HG03521 (cell line): Measurements from ENCODE around the gene SLC46A1.
"Not testable (repeated sequence)": the region's sequence is repeated elsewhere in the genome, so short reads cannot be mapped to it uniquely, and the experiment has no call there.

Experiments
- ATAC-seq: cut with Tn5 transposase; IDR thresholded peaks from one replicate; pipeline ENCODE4 v1.9.1; 2021; ENCODE audit warnings: mild to moderate bottlenecking, moderate library complexity; ENCODE audit not compliant: unreplicated experiment

Gene SLC46A1

DNA sequence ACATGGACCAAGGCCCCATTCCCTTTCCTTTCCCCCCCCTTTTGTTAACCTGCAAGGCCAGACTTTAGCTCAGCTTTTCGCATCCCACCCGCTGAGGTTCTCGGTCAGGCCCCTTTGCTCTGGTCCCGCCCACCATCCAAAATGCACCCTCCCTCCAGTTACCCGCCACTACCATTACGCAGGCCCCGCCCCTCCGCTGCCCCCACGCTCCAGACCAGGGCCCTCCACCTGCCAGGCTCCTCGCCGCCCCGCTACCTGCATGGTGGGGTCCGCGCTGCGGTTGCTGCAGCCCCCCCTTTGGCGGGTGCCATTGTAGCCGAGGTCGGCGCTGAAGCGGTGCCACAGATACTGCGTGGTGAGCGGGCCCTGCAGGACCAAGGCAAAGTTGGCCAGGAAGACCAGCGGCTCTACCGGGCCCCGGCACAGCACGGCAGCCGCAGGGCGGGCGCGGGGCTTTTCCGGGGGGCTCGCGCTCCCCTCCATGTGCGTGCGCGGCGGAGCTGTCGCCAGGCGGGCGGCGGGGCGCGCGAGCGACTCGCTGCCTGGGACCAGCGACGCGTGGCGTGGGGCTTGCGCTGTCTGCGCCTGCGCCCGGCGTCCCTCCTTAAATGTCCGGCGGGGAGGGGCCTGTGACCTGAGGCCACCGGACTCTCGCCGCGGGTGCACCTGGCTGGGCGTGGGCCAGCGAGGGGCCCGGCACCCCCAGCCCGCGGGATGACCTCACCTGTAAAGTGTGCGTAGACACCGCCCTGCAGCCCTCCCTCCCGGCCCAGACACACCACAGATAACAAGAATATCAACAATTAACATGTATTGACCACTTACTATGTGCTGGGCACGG lies at the start of gene SLC46A1:
Gene SLC46A1 (minus strand): TSS at position 581 of the 841 bp plus-strand sequence. CDS start 98 bp downstream, at position 483.
- ATAC-seq = peak; percentile 49

DNA sequence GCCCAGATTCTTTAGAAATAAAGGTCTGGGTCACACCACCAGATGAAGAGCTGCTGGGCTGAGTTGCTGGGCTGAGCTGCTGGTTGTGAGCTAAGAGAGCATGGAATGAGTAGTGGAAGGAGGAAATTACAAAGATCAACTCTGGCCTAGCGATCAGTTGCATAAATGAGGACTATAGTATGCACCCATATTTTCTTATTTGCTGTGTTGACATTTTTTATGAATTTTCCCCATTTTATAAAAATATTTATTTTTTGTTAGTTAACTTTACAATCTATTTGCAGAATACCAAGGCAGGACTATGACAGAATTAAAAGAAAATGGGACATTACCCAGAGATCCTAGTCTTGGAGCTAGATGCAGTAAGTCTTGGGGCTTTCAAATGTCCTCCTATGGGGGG lies 43.8 kb upstream of the SLC46A1 start:
- ATAC-seq = no peak

DNA sequence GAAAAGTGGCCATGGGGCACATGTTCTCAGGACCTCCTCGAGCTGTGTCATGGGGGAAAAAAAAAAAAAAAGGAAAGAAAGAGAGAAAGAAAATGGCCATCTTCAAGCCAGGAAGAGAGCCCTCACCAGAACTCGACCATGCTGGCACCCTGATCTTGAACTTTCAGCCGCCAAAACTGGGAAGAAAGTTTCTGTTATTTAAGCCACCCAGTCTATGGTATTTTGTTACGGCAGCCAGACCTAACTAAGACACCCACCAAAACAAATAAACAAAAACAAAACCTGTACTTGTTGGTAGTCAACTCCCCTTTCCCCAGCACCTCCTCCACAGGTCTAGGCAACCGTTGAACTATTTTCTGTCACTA lies 41.4 kb upstream of the SLC46A1 start:
- no peak for ATAC-seq

DNA sequence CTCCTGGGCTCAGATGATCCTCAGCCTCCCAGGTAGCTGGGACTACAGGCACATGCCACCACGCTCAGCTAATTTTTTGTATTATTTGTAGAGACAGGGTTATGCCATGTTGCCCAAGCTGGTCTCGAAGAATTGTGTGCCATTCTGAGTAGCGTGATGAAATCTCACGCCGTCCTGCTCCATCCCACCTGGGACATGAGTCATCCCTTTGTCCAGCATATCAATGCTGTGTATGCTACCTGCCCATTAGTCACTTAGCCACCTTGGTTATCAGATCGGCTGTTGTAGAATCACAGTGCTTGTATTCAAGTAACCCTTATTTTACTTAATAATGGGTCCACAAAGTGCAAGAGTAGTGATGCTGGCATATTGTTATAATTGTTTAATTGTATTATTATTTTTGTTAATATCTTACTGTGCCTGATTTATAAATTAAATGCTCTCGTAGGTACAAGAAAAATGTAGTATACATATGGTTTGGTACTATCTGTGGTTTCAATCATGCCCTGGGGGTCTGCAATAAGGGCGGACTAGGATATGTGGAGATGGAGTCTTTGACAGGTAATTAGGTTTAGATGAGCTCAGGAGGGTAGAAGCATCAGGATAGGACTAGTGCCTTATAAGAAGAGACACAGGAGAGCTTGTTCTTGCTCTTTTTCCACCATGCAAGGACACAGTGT lies 40.8 kb upstream of the SLC46A1 start:
- ATAC-seq = no peak

DNA sequence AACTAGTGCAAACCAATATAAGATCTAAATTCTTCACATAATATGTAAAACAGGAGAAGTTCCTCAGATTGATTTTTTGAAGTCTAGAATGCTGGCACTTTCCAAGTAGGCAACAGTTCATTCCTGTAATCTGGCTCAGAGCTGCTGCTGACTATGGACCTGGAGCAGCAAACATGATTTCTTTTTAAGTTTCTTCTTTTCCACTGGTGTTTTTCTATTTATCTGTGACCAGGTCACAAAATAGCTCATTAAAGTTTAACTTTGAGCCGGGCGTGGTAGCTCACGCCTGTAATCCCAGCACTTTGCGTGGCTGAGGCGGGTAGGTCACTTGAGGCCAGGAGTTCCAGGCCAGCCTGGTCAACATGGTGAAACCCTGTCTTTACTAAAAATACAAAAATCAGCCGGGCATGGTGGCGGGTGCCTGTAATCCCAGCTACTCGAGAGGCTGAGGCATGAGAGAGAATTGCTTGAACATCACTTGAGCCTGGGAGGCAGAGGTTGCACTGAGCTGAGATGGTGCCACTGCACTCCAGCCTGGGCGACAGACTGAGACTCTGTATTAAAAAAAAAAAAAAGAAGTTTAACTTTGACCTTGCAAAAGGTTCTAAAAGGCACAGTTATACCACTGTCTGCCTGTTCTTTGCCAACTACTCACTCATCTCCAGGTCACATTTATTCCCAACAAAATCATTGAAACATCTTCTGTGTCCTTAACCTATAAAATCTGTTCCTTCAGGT lies 38.1 kb upstream of the SLC46A1 start:
- ATAC-seq = no peak

DNA sequence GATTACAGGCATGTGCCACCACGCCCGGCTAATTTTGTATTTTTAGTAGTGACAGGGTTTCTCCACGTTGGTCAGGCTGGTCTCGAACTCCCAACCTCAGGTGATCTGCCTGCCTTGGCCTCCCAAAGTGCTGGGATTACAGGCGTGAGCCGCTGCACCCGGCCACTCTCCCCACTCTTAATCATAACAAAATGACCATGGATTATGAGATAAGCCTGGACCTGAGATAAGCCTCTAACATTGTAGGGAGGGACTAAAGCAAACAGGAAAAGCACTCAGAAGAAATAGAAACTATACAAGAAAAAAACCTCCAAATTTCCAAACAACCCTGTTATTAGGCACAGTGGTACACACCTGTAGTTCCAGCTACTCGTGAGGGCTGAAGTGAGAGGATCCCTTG lies 28.3 kb upstream of the SLC46A1 start:
- not testable (repeated sequence) for ATAC-seq

DNA sequence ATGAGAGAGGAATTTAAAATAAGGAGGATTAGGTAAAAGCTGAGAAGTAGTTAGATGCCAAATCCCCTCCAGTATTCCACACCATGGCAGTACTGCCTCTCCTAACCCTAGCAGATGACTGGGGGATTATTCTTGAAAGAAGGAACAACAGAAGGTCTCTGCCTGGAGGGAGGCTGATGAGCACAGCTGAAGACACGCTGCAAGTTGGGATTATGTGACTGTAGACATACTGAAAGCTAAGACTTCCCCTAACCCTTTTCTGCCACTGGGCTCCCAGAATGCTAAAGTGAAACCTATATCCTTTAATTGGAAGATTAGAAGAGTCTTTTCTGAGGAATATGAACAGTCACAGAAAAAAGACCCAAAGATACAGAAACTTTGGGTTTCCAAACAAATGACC lies 27.7 kb upstream of the SLC46A1 start:
- ATAC-seq = no peak

DNA sequence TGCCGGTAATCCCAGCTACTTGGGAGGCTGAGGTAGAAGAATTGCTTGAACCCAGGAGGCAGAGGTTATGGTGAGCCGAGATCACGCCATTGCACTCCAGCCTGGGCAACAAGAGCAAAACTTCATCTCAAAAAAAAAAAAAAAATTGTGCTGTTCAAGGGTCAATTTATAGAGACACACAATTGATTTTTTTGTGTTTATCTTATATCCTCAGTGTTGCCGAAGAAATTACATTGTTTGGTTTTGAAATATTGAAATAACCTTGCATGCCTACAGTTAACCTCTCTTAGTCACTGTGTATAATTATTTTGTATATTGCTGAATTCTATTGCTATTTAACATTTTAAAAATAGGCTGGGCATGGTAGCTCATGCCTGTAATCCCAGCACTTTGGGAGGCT lies 22.0 kb upstream of the SLC46A1 start:
- ATAC-seq = not testable (repeated sequence)

DNA sequence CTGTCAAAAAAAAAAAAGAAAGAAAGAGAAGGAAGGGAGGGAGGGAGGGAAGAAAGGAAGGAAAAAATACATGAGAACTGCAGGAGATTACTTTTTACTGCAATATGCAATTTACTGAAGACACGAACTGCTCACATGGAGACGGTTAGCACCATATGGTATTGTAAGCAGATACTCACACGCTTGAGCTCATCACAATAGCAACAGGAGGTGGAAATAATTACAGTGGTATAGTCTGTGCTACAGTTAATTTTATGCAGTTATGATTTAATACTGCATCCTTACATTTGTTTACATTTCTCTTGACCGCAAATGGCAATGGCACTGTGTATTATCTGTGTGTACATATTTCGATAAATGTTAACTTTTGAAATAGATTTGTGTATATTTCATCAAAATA lies 21.4 kb upstream of the SLC46A1 start:
- ATAC-seq = no peak

DNA sequence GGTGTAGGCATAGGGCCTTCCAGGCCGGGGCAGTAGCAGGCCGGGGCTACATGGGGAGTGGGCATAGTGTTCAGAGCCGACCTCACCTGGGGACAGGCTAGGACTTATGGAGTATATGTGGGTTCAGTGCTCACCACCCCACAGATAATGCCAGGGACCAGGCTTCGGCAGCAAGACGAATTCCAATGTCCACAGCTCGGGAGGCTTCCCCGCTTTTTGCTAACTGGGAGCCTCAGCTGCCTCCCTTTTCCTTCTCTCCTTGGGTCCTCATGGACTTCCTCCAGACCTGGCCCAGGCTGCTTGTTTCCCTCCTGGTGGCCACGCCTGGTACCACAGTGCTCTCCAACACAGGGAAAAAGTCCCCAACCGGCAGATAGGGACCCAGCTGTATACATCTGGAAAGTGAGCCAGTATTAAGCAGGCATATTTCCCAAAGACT lies 20.1 kb upstream of the SLC46A1 start:
- no peak for ATAC-seq

DNA sequence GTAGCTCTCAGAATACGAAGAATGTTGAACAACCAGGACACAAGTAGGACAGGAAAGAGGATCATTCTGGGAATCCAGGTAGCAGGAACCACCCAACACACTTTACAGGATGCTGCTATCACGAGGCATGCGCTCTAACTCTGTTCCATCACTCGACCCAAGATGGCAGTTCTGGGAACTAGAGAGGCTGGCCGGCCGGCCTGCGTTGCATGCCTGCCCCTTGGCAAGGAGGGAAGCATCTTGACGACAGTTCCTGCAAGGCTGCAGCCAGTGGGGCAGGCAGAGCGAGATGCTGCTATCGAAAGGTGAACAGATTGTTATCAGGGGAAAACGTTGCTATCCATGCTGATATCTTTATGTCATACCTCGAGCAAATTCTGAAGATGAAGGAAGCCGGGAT lies 19.2 kb upstream of the SLC46A1 start:
- ATAC-seq = no peak

DNA sequence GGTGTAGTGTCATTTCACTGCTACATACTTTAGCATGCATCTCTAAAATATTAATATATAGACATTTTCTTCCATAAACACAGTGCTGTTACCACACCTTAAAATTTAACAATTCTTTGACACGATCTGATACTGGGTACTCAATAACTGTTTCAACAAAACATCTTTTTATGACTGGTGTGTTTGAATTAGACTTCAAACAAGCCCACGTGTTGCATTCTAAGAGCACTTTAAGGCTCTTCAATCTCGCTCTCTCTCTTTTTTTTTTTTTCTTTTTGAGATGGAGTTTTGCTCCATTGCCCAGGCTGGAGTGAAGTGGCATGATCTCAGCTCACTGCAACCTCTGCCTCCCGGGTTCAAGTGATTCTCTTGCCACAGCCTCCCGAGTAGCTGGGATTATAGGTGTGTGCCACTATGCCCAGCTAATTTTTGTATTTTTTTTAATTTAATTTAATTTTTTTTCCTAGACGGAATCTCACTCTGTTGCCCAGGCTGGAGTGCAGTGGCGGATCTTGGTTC lies 15.8 kb upstream of the SLC46A1 start:
- ATAC-seq = no peak

DNA sequence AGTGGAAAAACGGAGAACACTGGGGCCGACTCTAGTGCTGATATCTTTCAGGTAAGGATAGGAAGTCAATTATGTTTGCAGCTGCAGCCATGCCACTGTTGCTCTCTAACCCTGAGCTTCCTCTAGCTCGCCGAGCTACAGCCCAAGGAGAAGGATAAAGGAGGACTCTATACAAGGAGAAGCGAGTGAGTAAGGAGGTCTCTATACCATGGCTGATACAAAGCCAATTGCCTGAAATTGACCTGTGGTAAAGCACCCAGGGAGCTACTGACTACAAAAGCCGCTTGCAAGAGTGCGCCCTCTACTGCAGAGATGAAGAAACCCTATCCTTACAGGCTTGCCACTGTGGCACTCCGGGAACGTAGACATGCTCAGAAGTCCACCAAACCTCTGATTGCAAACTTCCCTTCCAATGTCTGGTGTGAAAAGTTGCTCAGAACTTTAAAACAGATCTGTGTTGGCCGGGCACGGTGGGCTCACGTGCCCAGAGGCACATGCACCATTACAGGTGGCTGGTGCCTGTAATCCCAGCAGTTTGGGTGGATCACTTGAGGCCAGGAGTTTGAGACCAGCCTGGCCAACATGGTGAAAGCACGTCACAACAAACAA lies 10.8 kb upstream of the SLC46A1 start:
- no peak for ATAC-seq

DNA sequence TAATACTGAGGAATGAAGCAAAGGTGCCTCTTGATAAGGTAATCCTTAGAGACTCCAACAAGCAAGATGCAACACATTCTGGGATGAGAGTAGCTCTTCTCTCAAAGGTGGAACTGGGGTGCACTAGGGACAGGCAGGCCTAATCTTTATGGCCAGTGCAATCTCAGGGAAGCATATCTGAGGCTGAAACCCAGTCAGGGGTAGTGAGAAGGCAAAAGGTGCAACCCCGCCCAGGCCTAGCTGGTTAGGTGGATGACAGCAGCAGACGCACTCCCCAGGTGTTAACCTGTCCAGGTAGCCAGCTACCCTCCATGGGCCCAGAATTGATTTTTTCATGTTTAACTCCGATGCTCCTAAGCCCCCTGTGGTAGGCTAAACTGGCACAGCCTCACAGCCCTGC lies 9.9 kb upstream of the SLC46A1 start:
- no peak for ATAC-seq

DNA sequence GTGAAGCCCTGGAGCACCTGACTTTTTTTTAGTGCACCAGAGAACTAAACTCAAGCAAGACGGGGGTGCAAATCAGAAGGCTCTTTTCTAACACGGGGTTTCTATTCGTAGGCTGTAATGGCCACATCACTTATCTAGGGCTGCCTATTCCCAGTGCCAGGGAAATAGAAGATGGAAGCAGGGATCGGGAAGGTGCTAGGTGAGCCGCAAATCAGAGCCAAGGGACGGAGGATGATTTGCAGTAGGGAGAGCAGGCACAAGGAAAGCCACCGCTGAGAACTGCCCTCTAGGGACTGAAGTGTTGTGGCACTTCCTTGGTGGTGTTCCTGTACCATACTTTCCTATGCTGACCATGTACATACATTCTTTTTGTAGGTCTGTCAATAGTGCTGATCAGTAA lies 7.8 kb upstream of the SLC46A1 start:
- ATAC-seq = no peak

DNA sequence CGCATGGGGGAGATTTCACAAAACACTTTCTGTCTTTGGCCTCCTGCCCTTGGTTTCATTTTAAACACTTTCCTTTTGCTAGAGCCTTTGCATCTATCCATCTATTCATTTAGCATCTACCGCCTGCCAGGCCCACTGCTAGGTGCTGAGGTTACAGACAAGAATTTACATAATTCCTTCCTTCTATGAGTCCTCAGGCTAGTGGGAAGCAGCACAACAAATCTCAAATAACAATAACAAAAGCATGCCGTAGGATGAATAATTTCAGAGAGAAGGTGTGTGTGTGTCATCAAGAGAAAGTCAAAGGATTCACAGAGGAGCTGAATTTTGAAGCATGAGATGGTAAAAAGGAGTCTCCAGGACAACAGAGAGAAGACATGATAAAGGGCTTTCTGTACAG lies 6.1 kb upstream of the SLC46A1 start:
- ATAC-seq = no peak

DNA sequence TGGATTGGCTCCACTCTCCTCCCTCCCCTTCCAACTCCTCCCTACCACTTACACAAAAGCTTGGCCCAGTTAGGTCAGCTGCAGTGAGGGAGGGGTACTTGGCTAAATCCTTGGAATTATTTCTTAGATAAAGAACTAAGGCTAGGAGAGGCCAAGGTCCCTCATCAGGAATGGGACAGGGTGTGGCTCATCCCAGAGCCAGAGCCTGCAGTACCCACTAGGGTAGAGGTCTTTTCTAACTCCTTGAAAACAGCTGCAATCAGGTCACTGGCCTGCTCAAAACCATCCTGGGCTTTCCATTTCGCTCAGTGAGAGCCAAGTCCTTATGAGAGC lies 1.9 kb upstream of the SLC46A1 start:
- no peak for ATAC-seq

DNA sequence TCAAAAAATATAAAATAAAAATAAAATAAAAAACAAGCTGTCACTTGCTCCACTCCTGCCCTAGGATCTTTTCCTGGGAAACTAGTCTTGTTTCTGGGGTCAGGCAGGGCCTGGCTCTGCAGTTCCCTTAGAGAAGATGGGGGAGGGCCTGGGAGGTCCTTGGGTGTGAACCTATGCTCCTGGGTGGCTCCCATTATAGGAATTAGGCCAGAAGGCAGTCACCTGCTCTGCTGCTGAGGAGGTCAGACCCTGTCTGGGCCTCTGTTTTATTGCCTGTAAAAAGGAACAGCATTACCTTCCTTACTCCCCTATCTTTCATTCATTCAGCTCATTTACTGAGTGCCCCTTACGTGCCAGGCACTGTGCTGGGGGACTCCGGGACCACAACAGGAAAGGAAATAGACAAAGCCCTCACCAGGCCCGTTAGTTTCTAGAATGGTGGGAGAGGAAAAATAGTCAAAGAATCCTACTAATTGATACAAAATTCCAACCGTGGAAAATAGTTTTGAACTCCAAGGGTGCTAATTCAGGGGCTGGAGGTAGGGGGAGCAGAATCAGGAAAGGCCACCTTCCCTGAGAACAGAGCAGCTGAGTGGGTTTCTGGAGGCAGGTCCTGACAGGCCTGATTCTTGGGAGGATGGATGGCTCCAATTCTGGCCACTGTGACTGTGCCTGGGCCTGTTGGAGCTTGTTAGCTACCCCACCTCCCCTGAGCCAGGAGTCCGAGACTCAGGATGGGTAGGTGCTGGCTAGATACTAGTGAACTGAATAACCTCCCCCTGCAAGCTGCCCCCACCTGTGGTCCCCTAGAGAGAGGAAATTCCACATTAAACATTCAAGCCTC lies 1.3 kb upstream of the SLC46A1 start:
- no peak for ATAC-seq

DNA sequence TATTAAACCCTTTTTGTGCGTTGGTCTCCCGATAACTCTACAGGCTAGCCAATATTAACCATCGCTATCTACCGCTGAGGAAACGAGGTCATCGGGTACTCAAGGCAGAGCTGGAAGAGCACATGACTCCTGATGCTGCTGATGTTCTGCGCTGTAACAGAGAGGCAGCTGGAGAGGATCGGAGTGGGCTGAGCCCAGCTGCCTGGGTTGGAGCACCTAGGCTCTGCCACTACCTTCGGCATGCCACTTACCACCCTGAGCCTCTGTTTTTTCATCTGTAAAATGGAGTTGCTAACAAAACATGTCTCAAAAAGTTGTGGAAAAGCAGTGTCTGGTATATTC lies 432 bp upstream of the SLC46A1 start:
- no peak for ATAC-seq

DNA sequence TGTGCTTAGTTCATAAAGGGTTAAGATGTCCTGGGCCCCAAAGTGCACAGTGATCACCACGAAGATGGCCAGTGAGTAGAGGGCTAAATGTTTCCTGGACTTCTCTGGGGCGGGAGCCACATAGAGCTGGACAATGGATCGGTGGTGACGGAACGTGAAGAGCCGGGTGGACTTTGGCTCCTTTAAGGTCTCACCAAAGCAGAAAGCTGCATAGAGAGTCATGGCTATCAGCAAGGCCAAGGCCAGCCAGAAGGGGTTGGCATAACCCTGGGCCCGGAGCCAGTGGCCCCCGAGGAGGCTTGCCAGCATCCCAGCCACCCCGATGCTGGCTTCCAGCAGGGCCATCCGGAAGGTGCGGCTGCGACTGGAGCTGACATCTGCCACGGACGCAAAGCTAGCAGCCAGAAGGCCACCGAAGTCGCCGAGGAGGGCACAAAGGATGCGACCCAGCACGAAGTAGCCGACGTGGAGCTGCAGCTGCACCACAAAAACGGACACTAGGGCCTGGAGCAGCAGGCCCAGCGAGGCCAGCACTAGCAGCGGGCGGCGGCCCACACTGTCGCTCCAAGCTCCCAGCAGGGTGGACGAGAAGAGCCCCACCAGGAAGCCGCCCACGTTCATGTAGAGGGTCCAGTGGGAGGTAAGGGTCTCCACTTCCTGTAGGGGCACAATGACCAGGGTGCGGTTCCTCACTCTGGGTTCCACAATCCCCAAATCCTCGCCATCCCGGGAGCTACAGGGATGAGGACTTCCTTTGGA lies 1.0 kb downstream of the SLC46A1 start:
- ATAC-seq = no peak
